ENCODE data around the gene SORT1.
"Not testable (repeated sequence)": the region's sequence is repeated elsewhere in the genome, so short reads cannot be mapped to it uniquely, and the experiment has no call there.

Gene SORT1

GRCh38 chr1:109396871-109397580, 692 bp downstream of the SORT1 start:
- no peak for DNase-seq (ENCODE audit: low read depth)

- DNase-seq (ENCODE audit: low read depth), result no peak
Observed at GRCh38 chr1:109396513-109396839, 1.2 kb downstream of the SORT1 start.

- no peak for DNase-seq (ENCODE audit: low read depth)
Observed at GRCh38 chr1:109395602-109396512, 1.9 kb downstream of the SORT1 start.

GRCh38 chr1:109395282-109395599, 2.5 kb downstream of the SORT1 start:
- DNase-seq (ENCODE audit: low read depth), result not testable (repeated sequence)

- DNase-seq (ENCODE audit: low read depth), result no peak
Observed at GRCh38 chr1:109394591-109395281, 3.0 kb downstream of the SORT1 start.

GRCh38 chr1:109393617-109394233, 4.0 kb downstream of the SORT1 start:
- no peak for DNase-seq (ENCODE audit: low read depth)

- no peak for DNase-seq (ENCODE audit: low read depth)
Observed at GRCh38 chr1:109392788-109393616, 4.7 kb downstream of the SORT1 start.

GRCh38 chr1:109392037-109392787, 5.5 kb downstream of the SORT1 start:
- no peak for DNase-seq (ENCODE audit: low read depth)

- no peak for DNase-seq (ENCODE audit: low read depth)
Observed at GRCh38 chr1:109391626-109392025, 6.1 kb downstream of the SORT1 start.

GRCh38 chr1:109391157-109391556, 6.6 kb downstream of the SORT1 start:
- DNase-seq (ENCODE audit: low read depth), result peak; percentile 60

GRCh38 chr1:109389638-109390341, 7.9 kb downstream of the SORT1 start:
- DNase-seq (ENCODE audit: low read depth), result no peak

GRCh38 chr1:109388884-109389637, 8.7 kb downstream of the SORT1 start:
- no peak for DNase-seq (ENCODE audit: low read depth)

- no peak for DNase-seq (ENCODE audit: low read depth)
Observed at GRCh38 chr1:109388208-109388711, 9.5 kb downstream of the SORT1 start.

GRCh38 chr1:109386054-109386717, 11.5 kb downstream of the SORT1 start:
- no peak for DNase-seq (ENCODE audit: low read depth)

GRCh38 chr1:109385417-109385816, 12.3 kb downstream of the SORT1 start:
- DNase-seq (ENCODE audit: low read depth), result no peak

- DNase-seq (ENCODE audit: low read depth), result no peak
Observed at GRCh38 chr1:109383854-109384253, 13.9 kb downstream of the SORT1 start.

GRCh38 chr1:109383087-109383779, 14.5 kb downstream of the SORT1 start:
- no peak for DNase-seq (ENCODE audit: low read depth)

- DNase-seq (ENCODE audit: low read depth), result no peak
Observed at GRCh38 chr1:109381573-109381972, 16.1 kb downstream of the SORT1 start.

Data from stromal cell of bone marrow (primary cell).